ENCODE results near the gene FUBP3.

- no peak for TF ChIP-seq USF2 (IDR thresholded peaks at IDR 0.05)
- TF ChIP-seq CTCF (IDR thresholded peaks at IDR 0.05) = no peak
- no peak for TF ChIP-seq MAZ (IDR thresholded peaks at IDR 0.05; ENCODE audit: borderline replicate concordance, low read depth, low read length)
- TF ChIP-seq MAFK (IDR thresholded peaks at IDR 0.05; ENCODE audit: partially characterized antibody) = no peak
These were observed 13.6 kb upstream of the FUBP3 start for GRCh38 chr9:130565792-130566191.

Data from A549 (cell line).